Left lung (tissue), 10 donors: ENCODE results near the gene PIK3AP1. TPM values are rescaled to one million over a fixed set of nuclear protein-coding genes. Genes with fewer than 3 reads are reported as not detected.
A peak's percentile ranks its signal among the peaks of the same experiment; 100 is the strongest.

ENCODE experiments used
- ATAC-seq: fragments of 200-7000 bp; cut with Tn5 transposase; one replicate; pipeline ENCODE4 v1.9.1; 2020; ENCODE audit warnings: moderate library complexity
- DNase-seq, 4 donors: peaks; one replicate each; pipeline ENCODE4 v3.0.0-alpha.2; 2013 to 2020
- H3K27ac ChIP-seq, 2 donors: fragments of 200-600 bp; sonication (generic) in 1 of 2; one replicate each; pipeline versions ENCODE4 v1.5.0 to v1.8.0; 2020 to 2021
- H3K27me3 ChIP-seq, 2 donors: fragments of 200-600 bp; sonication (generic) in 1 of 2; one replicate each; pipeline versions ENCODE4 v1.5.0 to v1.8.0; 2020 to 2021
- H3K36me3 ChIP-seq, 2 donors: fragments of 200-600 bp; sonication (generic) in 1 of 2; one replicate each; pipeline versions ENCODE4 v1.5.0 to v1.8.0; 2020 to 2021
- H3K4me1 ChIP-seq, 2 donors: fragments of 200-600 bp; one replicate each; pipeline ENCODE4 v1.8.0; 2021
- H3K4me3 ChIP-seq, 2 donors: fragments of 200-600 bp; sonication (generic) in 1 of 2; one replicate each; pipeline versions ENCODE4 v1.5.0 to v1.8.0; 2020 to 2021; ENCODE audit warnings: mild to moderate bottlenecking in 1 of 2
- H3K9me3 ChIP-seq, 2 donors: fragments of 200-600 bp; sonication (generic) in 1 of 2; one replicate each; pipeline versions ENCODE4 v1.5.0 to v1.8.0; 2020 to 2021
- CTCF ChIP-seq, 2 donors: fragments of 200-600 bp; sonication (generic) in 1 of 2; IDR thresholded peaks; one replicate each; pipeline versions ENCODE4 v1.5.0 to v1.8.0; 2021; ENCODE audit warnings: antibody characterized with exemption in 2 of 2
- intact Hi-C, 2 donors: fragments of 100-400 bp; cut with DNase I; formaldehyde crosslinking; loops; one replicate each; pipeline versions ENCODE4 v1.11.2 to v1.14.2; 2022
- polyA plus RNA-seq, 6 donors: library from polyadenylated mRNA; unstranded; fragments of 120-200 nt; gene quantifications; one replicate each; pipeline ENCODE4 v1.2.1, GENCODE V29; 2013; ENCODE audit not compliant: insufficient read length in 6 of 6
- total RNA-seq, 2 donors: library from RNA; stranded (reverse); fragmentation: NEBNext Ultra II Directional; extraction: Animal tissue kit (Norgen Biotek cat#: 25700); gene quantifications; one replicate each; pipeline ENCODE4 v1.2.1, GENCODE V29; 2021
- donor health status: DM: no; HTN: yes; CAD: no.
- donor health status: DM: no; HTN: no; CAD: no.

Gene PIK3AP1
- total and polyA plus RNA-seq, 8 donors: 2.3 to 91.3 (median 3.6) TPM

GRCh38 chr10:96646301-96646700, 74.0 kb downstream of the PIK3AP1 start:
- Histone ChIP-seq H3K4me3 (no peak overlapping the region), H3K27ac (peak overlapping the region in 1 of 2 donors; percentile 85), H3K9me3 (no peaks in the 10 kb centered on the region), H3K27me3 (no peaks in the 10 kb centered on the region), H3K36me3 (peaks cover 0 to 63% of the 10 kb centered on the region in 2 donors), H3K4me1 (peaks cover 0 to 62% of the 10 kb centered on the region in 2 donors)
- no peak for DNase-seq
- ATAC-seq: no peak
- no peak for TF ChIP-seq CTCF (IDR thresholded peaks at IDR 0.05)
- intact Hi-C loops: loop anchor here in 1 of 2 donors (10.0 kb wide), 1 partner anchor 108 kb away; no protein-coding TSS in a partner anchor

GRCh38 chr10:96645191-96645721, 75.1 kb downstream of the PIK3AP1 start:
- H3K27me3 ChIP-seq: no peaks in the 10 kb centered on the region
- intact Hi-C loops: loop anchor here in 1 of 2 donors (10.0 kb wide), 1 partner anchor 110 kb away; no protein-coding TSS in a partner anchor
- H3K4me1 ChIP-seq: peaks cover 0 to 62% of the 10 kb centered on the region in 2 donors
- peak overlapping the region; percentile 33 to 85 for H3K27ac ChIP-seq
- DNase-seq (peak in 2 of 4 donors; percentile 53 to 81), ATAC-seq (peak; percentile 64)
- H3K36me3 ChIP-seq: peaks cover 0 to 57% of the 10 kb centered on the region in 2 donors
- no peak overlapping the region for H3K4me3 ChIP-seq
- no peak for TF ChIP-seq CTCF (IDR thresholded peaks at IDR 0.05)
- no peaks in the 10 kb centered on the region for H3K9me3 ChIP-seq

DNA sequence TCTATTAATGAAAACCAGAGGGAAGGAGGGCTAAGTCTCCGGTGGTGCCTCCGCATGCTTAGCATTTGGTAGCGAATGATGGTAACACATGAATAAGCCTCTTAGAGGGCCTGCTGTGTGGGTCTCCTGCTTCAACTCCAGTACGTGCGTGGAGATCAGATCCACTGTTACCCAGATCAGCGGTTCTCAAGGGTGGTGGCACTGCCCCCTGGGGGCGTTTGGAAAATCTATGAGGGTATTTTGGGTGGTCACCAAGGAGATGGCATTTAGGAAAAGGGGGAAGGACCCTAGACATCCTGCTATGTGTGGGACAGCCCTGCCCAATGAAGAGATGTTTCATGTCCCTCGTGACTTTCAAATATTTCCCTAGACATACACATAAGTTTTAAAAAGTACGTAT, 76.4 kb downstream of the PIK3AP1 start:
- no peak for ATAC-seq
- Histone ChIP-seq H3K27me3 (no peaks in the 10 kb centered on the region), H3K4me1 (peaks cover 0 to 58% of the 10 kb centered on the region in 2 donors), H3K4me3 (no peak overlapping the region), H3K27ac (peak overlapping the region in 1 of 2 donors; percentile 85), H3K36me3 (peaks cover 0 to 57% of the 10 kb centered on the region in 2 donors), H3K9me3 (no peaks in the 10 kb centered on the region)
- intact Hi-C loops: loop anchor here in 1 of 2 donors (10.0 kb wide), 1 partner anchor 111 kb away; no protein-coding TSS in a partner anchor
- TF ChIP-seq CTCF (IDR thresholded peaks at IDR 0.05): no peak
- no peak for DNase-seq

DNA sequence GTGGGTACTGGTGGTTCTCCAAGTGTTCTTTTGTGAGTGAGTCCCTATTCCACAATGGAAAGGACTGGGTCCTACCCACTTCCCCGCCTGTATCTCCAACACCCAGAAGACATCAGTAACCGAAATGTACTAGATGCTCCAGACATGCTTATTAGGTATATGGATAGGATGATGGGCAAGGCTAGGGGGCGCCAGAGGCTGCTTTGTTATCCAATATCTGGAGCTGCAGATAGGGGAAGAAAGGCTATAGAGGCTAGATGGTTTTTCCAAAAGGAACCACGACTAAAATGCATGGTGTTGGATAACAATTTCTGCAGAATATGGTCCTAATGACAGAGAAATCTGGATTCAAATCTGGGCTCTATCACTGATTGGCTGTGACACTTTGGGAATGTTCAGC, 77.3 kb downstream of the PIK3AP1 start:
- Histone ChIP-seq H3K4me3 (no peak overlapping the region), H3K27me3 (no peaks in the 10 kb centered on the region), H3K36me3 (peaks cover 0 to 55% of the 10 kb centered on the region in 2 donors), H3K27ac (no peak overlapping the region), H3K4me1 (peaks cover 0 to 48% of the 10 kb centered on the region in 2 donors), H3K9me3 (no peaks in the 10 kb centered on the region)
- ATAC-seq (peak; percentile 74), DNase-seq (peak in 2 of 4 donors; percentile 84 to 89)
- intact Hi-C loops: loop anchor here in 1 of 2 donors (10.0 kb wide), 1 partner anchor 112 kb away; no protein-coding TSS in a partner anchor
- peak; percentile 56 to 68 for TF ChIP-seq CTCF (IDR thresholded peaks at IDR 0.05)

DNA sequence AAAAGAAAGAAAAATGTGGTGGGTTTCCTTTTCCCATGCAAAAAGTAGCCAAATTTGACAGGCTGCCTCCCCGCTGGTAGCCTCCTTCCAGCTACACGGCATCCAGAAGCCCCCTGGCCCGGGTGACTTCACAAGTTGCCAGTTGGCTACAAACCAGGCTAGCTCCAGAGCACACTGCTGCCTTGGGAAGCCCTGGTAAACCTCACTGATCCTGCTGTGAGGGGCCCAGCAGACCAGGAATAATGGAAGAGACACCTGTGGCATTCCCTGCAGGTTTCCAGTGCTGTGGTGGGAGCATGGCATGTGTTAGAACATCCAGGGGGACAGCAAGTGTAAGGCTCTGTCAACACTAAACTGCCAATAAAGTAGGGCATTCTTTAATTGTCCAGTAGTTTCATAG, 77.8 kb downstream of the PIK3AP1 start:
- intact Hi-C loops: loop anchor here in 1 of 2 donors (10.0 kb wide), 1 partner anchor 112 kb away; no protein-coding TSS in a partner anchor
- no peak for TF ChIP-seq CTCF (IDR thresholded peaks at IDR 0.05)
- H3K27me3 ChIP-seq: no peaks in the 10 kb centered on the region
- DNase-seq (no peak), ATAC-seq (no peak)
- H3K27ac ChIP-seq: no peak overlapping the region
- H3K4me1 ChIP-seq: peaks cover 0 to 44% of the 10 kb centered on the region in 2 donors
- no peak overlapping the region for H3K4me3 ChIP-seq
- peaks cover 0 to 55% of the 10 kb centered on the region in 2 donors for H3K36me3 ChIP-seq
- H3K9me3 ChIP-seq: no peaks in the 10 kb centered on the region
